PC-3 (cell line): Measurements from ENCODE around the gene SLC30A7. TPM values are rescaled to one million over a fixed set of nuclear protein-coding genes. Genes with fewer than 3 reads are reported as not detected.

Source experiments
- ATAC-seq: fragments of 200-7000 bp; cut with Tn5 transposase; 2 replicates; pipeline ENCODE4 v1.9.1; 2020; ENCODE audit warnings: mild to moderate bottlenecking, moderate library complexity
- BruUV-seq: library from RNA; stranded (reverse); fragments of 400-500 nt; replicated peaks from 2 replicates; lab custom pipeline; 2021; lab: Mats Ljungman, UMichigan
- CTCF ChIA-PET: fragments of 300-600 bp; sonication (Branson Sonifier 250); formaldehyde crosslinking; loops from one replicate; lab custom pipeline; 2022; ENCODE audit warnings: antibody characterized with exemption; lab: Charles Lee
- POLR2A ChIA-PET: fragments of 300-600 bp; sonication (Branson Sonifier 250); formaldehyde crosslinking; loops from one replicate; lab custom pipeline; 2022; ENCODE audit warnings: antibody characterized with exemption; ENCODE audit not compliant: unreplicated experiment; lab: Charles Lee
- DNase-seq: peaks from one replicate; pipeline ENCODE4 v3.0.0-alpha.2; 2015
- H2AFZ ChIP-seq: fragments of 300-600 bp; sonication (generic); 2 replicates; pipeline ENCODE4 v1.6.0; 2016; ENCODE audit warnings: antibody characterized with exemption, low read length
- H3F3A ChIP-seq: fragments of 300-600 bp; sonication (generic); one replicate; pipeline ENCODE4 v1.6.0; 2017; ENCODE audit warnings: antibody characterized with exemption, low read length, control low read depth, mild to moderate bottlenecking; ENCODE audit not compliant: unreplicated experiment
- H3K27ac ChIP-seq: fragments of 300-600 bp; sonication (generic); 2 replicates; pipeline ENCODE4 v1.5.1; 2016; ENCODE audit warnings: mild to moderate bottlenecking, low read length
- H3K27me3 ChIP-seq: fragments of 300-600 bp; sonication (generic); 2 replicates; pipeline ENCODE4 v1.6.1; 2016; ENCODE audit warnings: low read length, mixed read lengths
- H3K36me3 ChIP-seq: fragments of 300-600 bp; sonication (generic); 2 replicates; pipeline ENCODE4 v1.6.1; 2016; ENCODE audit warnings: low read depth, mixed run types, low read length, mixed read lengths
- H3K4me1 ChIP-seq: fragments of 300-600 bp; sonication (generic); 2 replicates; pipeline ENCODE4 v1.5.1; 2016; ENCODE audit warnings: low read length; ENCODE audit not compliant: insufficient read depth
- H3K4me2 ChIP-seq: fragments of 300-600 bp; sonication (generic); 2 replicates; pipeline ENCODE4 v1.6.0; 2016; ENCODE audit warnings: low read length
- H3K4me3 ChIP-seq: fragments of 300-600 bp; sonication (generic); 2 replicates; pipeline ENCODE4 v1.5.1; 2016; ENCODE audit warnings: mild to moderate bottlenecking, low read length, mixed read lengths
- H3K79me2 ChIP-seq: fragments of 300-600 bp; sonication (generic); 2 replicates; pipeline ENCODE4 v1.6.1; 2017; ENCODE audit warnings: low read length, mixed read lengths
- H3K9ac ChIP-seq: fragments of 300-600 bp; sonication (generic); 2 replicates; pipeline ENCODE4 v1.6.0; 2016; ENCODE audit warnings: mild to moderate bottlenecking, low read length
- H3K9me2 ChIP-seq: fragments of 300-600 bp; sonication (generic); replicated peaks from 2 replicates; pipeline ENCODE4 v1.6.1; 2016; ENCODE audit warnings: mixed run types, low read length, mixed read lengths
- H3K9me3 ChIP-seq: fragments of 300-600 bp; sonication (generic); 2 replicates; pipeline ENCODE4 v1.6.1; 2016; ENCODE audit warnings: low read length, mixed read lengths
- H4K20me1 ChIP-seq: fragments of 300-600 bp; sonication (generic); 2 replicates; pipeline ENCODE4 v1.6.1; 2016; ENCODE audit warnings: low read length, mixed read lengths
- EZH2 ChIP-seq: fragments of 300-600 bp; sonication (generic); IDR thresholded peaks from one replicate; pipeline ENCODE4 v1.6.1; 2017; ENCODE audit warnings: antibody characterized with exemption, mild to moderate bottlenecking, low read length; ENCODE audit not compliant: unreplicated experiment
- EZH2phosphoT487 ChIP-seq: fragments of 300-600 bp; sonication (generic); IDR thresholded peaks from 2 replicates; pipeline ENCODE4 v1.6.1; 2018; ENCODE audit warnings: mild to moderate bottlenecking, antibody characterized with exemption, low read length, borderline replicate concordance
- intact Hi-C: fragments of 100-400 bp; cut with micrococcal nuclease; formaldehyde crosslinking; loops from 2 replicates; pipeline ENCODE4 v1.9.0; 2023
- total RNA-seq: library from RNA; depleted of rRNA; stranded (reverse); fragments of >200 nt; gene quantifications from 2 replicates; pipeline ENCODE4 v1.2.3, GENCODE V29; 2014
- TF ChIP-seq, protein P1 (sequence below): fragments of 300-600 bp; sonication (generic); conservative IDR thresholded peaks from 2 replicates; pipeline ENCODE4 v1.5.1; 2017; ENCODE audit warnings: antibody characterized with exemption, low read depth, mild to moderate bottlenecking, low read length

Gene SLC30A7
- total RNA-seq, 1 experiment from 2014 or later = 24.0 TPM

- no peak overlapping the region for H3K27ac ChIP-seq
- no TSS peak for BruUV-seq
- POLR2A ChIA-PET = no interaction called here
- intact Hi-C loops = no loop called here
- H3K79me2 ChIP-seq = 0 out of 2 replicates have a peak, but pooled peaks cover 3% of the 10 kb centered on the region
- H3K4me1 ChIP-seq = peaks cover 8% of the 10 kb centered on the region
- H4K20me1 ChIP-seq = 0 out of 2 replicates have a peak, but pooled peaks cover 5% of the 10 kb centered on the region
- H3K9me2 ChIP-seq = no peaks in the 10 kb centered on the region
- H3F3A ChIP-seq = peaks cover 6% of the 10 kb centered on the region
- no peak overlapping the region for H3K4me2 ChIP-seq
- H3K9ac ChIP-seq = no peak overlapping the region
- H3K9me3 ChIP-seq = no peaks in the 10 kb centered on the region
- no peak for ATAC-seq
- H3K4me3 ChIP-seq = no peak overlapping the region
- no peaks in the 10 kb centered on the region for H3K27me3 ChIP-seq
- TF ChIP-seq, protein P1, sequence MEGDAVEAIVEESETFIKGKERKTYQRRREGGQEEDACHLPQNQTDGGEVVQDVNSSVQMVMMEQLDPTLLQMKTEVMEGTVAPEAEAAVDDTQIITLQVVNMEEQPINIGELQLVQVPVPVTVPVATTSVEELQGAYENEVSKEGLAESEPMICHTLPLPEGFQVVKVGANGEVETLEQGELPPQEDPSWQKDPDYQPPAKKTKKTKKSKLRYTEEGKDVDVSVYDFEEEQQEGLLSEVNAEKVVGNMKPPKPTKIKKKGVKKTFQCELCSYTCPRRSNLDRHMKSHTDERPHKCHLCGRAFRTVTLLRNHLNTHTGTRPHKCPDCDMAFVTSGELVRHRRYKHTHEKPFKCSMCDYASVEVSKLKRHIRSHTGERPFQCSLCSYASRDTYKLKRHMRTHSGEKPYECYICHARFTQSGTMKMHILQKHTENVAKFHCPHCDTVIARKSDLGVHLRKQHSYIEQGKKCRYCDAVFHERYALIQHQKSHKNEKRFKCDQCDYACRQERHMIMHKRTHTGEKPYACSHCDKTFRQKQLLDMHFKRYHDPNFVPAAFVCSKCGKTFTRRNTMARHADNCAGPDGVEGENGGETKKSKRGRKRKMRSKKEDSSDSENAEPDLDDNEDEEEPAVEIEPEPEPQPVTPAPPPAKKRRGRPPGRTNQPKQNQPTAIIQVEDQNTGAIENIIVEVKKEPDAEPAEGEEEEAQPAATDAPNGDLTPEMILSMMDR = no peak
- no peak for TF ChIP-seq EZH2phosphoT487
- TF ChIP-seq EZH2 = no peak
- DNase-seq = no peak
- peaks cover 17% of the 10 kb centered on the region; the same call in 1 of the 2 replicates for H3K36me3 ChIP-seq
- H2AFZ ChIP-seq = no peak overlapping the region
- CTCF ChIA-PET = no interaction called here
These were observed 64.2 kb downstream of the SLC30A7 start for GRCh38 chr1:100960098-100960497.

- Histone ChIP-seq H4K20me1 (no peaks in the 10 kb centered on the region), H3K36me3 (peaks cover 15% of the 10 kb centered on the region; the same call in 1 of the 2 replicates), H3K79me2 (no peaks in the 10 kb centered on the region), H3K4me1 (no peaks in the 10 kb centered on the region), H3K9me2 (no peaks in the 10 kb centered on the region), H3K4me2 (no peak overlapping the region), H3K27me3 (no peaks in the 10 kb centered on the region), H3K9me3 (no peaks in the 10 kb centered on the region), H3F3A (no peaks in the 10 kb centered on the region), H3K4me3 (no peak overlapping the region), H3K9ac (no peak overlapping the region), H2AFZ (no peak overlapping the region), H3K27ac (no peak overlapping the region)
- ChIA-PET POLR2A (no interaction called here), CTCF (no interaction called here)
- no peak for DNase-seq
- TF ChIP-seq, protein P1 = no peak
- no peak for TF ChIP-seq EZH2phosphoT487
- no peak for TF ChIP-seq EZH2
- BruUV-seq = no TSS peak
- no peak for ATAC-seq
- intact Hi-C loops = no loop called here
These were observed 72.7 kb downstream of the SLC30A7 start for GRCh38 chr1:100968621-100969020.

DNA sequence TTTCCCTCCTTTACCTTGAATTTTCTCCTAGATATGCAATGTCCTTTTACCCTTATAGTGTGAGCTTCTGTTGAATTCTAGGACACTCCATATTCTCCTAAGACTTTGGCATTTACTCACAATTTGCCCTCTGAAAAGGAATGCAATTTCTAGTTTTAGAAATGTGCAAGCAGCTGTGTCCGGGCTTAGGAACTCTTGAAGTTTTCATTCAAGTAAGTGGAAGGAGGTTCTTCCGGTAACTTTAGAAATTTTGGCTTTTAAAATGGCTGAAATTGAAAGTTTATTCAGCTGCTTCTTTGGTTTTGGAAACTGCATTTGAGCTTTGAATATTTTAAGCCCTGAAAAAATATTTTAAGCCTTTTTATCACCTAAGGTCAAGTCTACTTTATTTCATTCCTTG lies 73.4 kb downstream of the SLC30A7 start:
- intact Hi-C loops = no loop called here
- no peaks in the 10 kb centered on the region for H4K20me1 ChIP-seq
- H3K27me3 ChIP-seq = no peaks in the 10 kb centered on the region
- H3K4me1 ChIP-seq = no peaks in the 10 kb centered on the region
- no peak overlapping the region for H2AFZ ChIP-seq
- DNase-seq (no peak), ATAC-seq (no peak)
- no peaks in the 10 kb centered on the region for H3K9me2 ChIP-seq
- no peaks in the 10 kb centered on the region for H3K79me2 ChIP-seq
- BruUV-seq = no TSS peak
- no peak overlapping the region for H3K27ac ChIP-seq
- no peaks in the 10 kb centered on the region for H3F3A ChIP-seq
- CTCF ChIA-PET = no interaction called here
- no peak overlapping the region for H3K4me2 ChIP-seq
- H3K36me3 ChIP-seq = peaks cover 15% of the 10 kb centered on the region; the same call in 1 of the 2 replicates
- no peak for TF ChIP-seq EZH2
- no peak for TF ChIP-seq EZH2phosphoT487
- no peak overlapping the region for H3K4me3 ChIP-seq
- H3K9ac ChIP-seq = no peak overlapping the region
- no peaks in the 10 kb centered on the region for H3K9me3 ChIP-seq
- POLR2A ChIA-PET = no interaction called here
